Islet of Langerhans (tissue), 1 donor: Measurements from ENCODE around the gene B4GALT5.
"Not testable (repeated sequence)": the region's sequence is repeated elsewhere in the genome, so short reads cannot be mapped to it uniquely, and the experiment has no call there.

Experiments
- FAIRE-seq: peaks from one replicate; lab custom pipeline; 2011; peaks lifted over from hg19 to GRCh38; lab: Jason Lieb, UNC

Gene B4GALT5

DNA sequence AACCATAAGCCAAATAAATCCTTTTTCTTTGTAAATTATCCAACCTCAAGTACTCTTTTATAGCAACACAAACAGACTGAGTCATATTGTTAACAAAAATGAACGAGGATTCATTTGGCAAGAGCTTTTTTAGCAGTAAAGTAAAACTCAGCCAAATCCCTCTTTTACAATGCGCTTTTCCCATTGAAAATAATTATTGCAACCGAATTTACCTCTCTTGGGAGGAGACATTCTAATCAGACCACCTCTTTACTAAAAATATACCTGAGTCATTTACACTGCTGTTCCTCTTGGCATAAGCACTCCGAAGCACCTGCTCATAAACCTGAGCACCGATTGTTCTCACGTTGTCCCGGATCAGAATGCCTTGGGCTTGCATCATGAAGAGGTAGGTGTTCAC is 57.4 kb downstream of the B4GALT5 start:
- no peak for FAIRE-seq

- FAIRE-seq, result no peak
Observed at GRCh38 chr20:49653925-49654434, 59.7 kb downstream of the B4GALT5 start.

- FAIRE-seq, result no peak
Observed at GRCh38 chr20:49649672-49650071, 64.0 kb downstream of the B4GALT5 start.

GRCh38 chr20:49647550-49647949 is 66.1 kb downstream of the B4GALT5 start:
- FAIRE-seq, result no peak

- no peak for FAIRE-seq
Observed at GRCh38 chr20:49646528-49646927, 67.2 kb downstream of the B4GALT5 start.

DNA sequence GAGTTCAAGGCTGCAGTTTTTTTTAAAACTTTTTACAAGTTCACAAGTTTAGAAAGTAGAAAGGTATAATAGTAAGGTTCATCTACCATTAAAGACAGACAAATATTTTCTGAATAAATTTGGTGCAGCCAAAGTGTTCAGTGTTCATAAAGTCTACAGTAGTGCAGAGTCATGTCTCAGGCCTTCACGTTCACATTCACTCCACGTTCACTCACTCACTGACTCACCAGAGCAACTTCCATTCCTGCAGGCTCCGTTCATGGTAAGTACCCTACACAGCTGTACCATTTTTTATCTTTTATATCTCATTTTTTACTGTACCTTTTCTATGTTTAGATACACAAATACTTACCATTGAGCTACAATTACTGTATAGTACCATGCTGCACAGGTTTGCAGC is 67.6 kb downstream of the B4GALT5 start:
- no peak for FAIRE-seq

DNA sequence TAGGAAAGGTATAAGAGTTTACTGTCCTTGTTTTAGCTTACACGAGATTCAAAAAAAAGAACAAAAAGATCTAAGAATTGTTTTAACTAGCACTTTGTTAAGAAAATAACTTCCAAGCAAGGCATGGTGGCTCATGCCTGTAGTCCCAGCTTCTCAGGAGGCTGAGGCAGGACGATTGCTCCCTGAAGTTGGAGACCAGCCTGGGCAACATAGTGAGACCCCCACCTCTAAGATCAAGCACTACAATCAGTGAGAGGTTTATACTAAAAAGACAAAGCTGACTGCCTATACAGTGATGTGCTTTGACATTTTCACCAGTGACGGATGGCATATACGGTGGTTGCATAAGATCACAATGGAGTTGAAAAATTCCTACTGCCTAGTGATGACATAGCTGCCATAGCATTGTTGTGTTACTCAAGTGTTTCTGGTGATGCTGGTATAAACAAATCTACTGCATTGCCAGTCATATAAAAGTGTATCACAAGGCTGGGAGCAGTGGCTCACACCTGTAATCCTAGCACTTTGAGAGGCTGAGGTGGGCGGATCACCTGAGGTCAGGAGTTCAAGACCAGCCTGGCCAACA is 68.6 kb downstream of the B4GALT5 start:
- no peak for FAIRE-seq

DNA sequence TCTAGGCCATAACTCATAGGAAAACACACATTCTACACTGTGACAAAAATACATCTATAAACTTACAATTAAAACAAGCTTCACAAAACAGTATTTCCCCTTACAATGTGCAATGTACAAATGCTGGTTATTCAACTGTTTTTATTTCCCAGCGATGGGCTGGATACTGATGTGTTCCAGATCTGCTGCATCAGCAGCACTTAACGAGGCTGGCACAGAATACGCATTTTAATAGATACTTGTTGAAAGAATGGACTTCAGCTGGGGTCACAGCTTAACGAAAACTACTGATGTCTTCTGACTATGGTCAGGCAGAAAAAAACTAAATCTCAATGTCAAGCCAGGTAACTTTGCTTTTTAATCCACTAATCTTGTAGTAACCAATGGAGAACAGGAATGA is 70.9 kb downstream of the B4GALT5 start:
- no peak for FAIRE-seq

DNA sequence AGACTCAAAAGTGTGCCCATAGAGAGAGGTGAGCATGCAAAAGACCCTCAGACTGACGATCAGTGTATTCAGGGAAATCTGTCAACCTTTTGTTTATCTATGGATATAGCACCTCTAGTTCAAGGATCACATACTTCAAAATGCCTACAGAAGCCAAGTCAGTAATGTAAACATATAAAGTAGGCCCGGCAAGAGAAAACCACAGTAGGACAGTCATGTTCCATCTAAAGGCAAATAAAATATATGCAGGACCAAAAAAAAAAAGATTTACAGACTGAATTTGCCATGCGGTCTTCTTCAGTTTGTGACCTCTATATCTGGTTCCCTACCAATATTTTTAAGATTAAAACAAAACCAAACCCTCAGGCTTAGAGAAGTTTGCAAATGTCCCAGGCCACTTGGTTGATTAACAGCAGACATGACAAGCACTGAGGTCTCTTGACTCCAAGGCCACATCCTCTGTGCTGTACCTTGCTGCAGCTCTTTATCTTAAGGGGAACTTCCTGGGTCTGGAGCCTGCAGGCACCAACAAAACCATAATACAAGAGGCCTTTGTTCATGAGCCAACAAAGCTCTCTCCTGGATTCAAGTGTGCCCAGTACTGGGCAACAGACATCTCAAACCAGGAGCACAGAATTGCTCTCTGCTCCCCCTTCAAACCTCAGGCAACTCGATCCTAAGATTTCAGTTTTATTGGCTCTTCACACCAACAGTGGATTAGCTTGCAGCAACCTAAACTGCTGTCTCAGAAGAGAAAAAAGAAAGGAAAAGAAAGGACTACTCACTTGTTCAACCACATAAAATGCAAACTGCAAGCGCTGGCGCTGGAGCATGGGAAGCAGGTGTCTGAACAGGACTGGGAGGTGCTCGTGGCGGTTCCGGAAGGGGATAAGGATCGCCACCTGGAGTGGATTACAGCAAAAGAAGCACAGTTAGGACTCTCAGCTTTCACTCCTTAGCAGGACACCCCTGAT is 71.7 kb downstream of the B4GALT5 start:
- FAIRE-seq, result no peak

DNA sequence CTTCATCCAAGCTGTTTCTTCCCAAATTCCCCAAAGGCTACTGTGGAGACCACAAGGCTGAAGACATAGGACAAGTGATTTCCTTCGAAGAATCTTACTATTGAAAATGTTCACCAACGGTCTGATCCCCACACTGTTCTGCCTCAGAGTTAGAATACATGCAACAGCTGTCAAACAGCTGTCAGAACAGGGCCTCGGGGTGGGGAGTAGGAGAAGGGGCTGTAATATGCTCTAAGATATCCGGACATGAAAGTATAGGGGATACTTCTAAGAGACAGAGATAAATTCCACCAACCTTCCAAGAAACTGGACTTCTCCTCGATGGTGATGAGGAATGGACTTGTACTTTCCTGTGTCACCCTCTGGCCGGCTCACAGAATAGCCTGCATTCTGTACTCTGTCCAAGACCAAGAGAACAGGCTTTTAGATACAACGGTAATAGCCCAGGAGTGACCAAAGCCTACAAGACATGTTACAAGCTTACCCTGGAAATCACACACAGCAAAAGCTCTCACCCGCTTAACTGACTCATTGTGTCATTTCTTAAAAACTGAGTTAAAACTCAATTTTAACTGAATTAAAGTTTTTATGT is 76.5 kb downstream of the B4GALT5 start:
- FAIRE-seq, result no peak

GRCh38 chr20:49636447-49636846 is 77.2 kb downstream of the B4GALT5 start:
- FAIRE-seq, result no peak

- FAIRE-seq, result no peak
Observed at GRCh38 chr20:49635866-49636265, 77.8 kb downstream of the B4GALT5 start.

DNA sequence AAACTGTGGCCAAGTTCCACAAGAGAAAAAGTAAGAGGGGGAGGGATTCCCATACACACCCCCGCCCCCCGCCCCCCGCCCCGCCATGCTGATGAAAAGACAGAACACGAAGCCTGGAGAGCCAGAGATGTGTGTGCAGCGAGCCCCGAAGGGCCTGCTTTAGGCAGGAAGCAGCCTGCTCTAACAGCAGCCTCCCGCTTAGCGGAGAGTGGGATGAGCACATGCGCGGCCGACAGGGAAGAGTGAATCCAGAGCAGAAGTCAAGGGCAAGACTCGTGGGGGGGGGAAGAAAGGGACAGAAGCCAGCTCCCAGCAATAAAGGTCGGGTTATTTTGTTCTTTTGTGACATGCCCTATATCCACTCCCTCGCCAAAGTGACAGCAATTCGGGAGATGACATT is 78.5 kb downstream of the B4GALT5 start:
- FAIRE-seq, result no peak

- FAIRE-seq, result no peak
Observed at GRCh38 chr20:49634116-49634515, 79.6 kb downstream of the B4GALT5 start.

DNA sequence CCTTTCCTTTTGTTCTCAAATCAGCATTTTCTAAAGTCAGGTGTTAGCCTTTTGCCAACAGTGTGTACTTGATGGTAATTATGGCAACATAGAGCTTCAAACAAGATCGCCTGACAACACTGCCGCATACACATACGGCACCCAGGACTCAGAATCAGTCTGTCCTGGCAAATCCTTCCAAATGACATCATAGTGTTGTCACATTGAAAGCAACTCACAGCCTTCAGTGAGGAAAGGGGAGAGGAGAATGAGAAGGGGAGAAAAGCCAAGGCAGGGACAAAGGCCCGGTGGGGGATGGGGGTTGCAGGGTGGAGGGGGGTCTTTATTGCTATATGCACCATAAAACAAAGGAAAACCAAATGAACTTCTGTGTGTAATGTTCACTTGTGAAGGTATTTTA is 80.0 kb downstream of the B4GALT5 start:
- no peak for FAIRE-seq

- no peak for FAIRE-seq
Observed at GRCh38 chr20:49633023-49633422, 80.7 kb downstream of the B4GALT5 start.

- FAIRE-seq, result no peak
Observed at GRCh38 chr20:49631856-49632418, 81.7 kb downstream of the B4GALT5 start.

GRCh38 chr20:49631061-49631716 is 82.5 kb downstream of the B4GALT5 start:
- no peak for FAIRE-seq

DNA sequence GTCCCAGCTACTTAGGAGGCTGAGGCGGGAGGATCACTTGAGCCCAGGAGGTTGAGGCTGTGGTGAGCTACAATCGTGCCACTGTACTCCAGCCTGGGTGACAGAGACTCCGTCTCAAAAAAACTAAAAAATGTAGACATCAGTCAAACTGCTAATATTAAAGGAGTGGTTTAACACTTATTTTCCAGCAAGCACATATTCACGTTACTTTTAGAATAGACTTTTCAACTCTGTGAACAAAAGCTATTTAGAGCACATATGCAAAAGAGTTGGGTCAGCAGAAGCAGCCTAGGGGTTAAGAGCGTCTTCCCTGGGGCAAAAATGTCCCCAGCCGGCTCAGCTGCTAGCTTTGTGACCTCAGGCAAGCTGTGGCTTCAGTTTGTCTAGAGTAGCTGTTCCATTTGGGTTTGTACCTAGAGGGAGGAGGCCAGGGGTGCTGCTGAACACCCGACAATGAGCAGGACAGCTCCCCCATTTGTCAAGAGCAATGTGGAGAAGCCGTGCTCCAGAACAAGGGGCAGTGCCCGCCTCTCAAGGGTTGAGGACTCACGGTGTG is 83.2 kb downstream of the B4GALT5 start:
- no peak for FAIRE-seq

DNA sequence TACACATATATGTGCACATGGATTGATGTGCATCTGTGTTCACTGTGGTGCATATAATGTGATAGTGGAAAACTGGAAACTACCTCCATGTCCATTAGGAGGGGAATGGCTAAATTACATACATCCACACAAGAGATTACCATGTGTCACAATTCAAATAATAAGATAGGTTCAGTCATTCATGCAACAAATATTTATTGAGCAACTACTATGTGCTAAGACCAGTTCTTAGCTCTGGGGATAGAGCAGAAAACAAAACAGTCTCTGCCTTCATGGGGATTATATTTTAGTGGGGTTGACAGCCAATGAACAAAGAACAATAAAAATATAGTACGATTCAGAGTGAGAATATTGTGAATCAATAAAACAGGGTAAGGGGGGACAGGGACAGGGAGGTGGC is 84.1 kb downstream of the B4GALT5 start:
- no peak for FAIRE-seq

DNA sequence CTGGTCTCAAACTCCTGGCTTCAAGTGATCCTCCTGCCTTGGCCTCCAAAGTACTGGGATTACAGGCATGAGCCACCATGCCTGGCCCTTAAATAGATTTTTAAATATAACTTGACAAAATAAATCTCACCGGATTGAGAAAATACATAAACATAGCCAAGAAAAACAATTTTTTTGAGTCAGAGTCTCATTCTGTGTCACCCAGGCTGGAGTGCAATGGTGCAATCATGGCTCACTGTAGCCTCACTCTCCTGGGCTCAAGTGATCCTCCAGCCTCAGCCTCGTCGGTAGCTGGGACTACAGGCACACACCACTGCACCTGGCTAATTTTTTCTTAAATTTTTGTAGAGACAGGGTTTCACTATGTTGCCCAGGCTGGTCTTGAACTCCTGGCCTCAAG is 85.4 kb downstream of the B4GALT5 start:
- not testable (repeated sequence) for FAIRE-seq

DNA sequence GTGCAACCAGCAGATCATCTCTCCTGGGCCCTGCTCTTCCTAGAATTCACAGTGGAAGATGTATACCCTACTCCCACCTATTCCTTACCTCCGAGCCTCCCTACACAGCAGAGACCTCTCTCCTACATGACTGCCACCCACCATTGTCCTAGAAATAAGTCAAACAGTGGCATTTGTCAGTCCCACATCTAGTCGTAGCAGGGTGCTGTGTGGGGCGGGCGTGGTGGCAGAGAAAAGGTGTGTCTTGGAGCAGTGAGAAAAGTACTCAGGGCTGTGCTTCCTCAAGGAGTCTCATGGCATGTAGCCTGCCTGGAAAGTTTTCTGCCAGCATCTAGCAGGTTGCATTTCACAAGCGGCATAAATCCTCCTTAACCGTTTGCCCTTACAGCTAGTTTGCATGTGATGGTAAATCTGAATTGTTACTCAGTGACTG is 86.3 kb downstream of the B4GALT5 start:
- no peak for FAIRE-seq
